ENCODE results near the gene UGT2B11.
"Not testable (repeated sequence)": the region's sequence is repeated elsewhere in the genome, so short reads cannot be mapped to it uniquely, and the experiment has no call there.

The UGT2B11 gene

DNA sequence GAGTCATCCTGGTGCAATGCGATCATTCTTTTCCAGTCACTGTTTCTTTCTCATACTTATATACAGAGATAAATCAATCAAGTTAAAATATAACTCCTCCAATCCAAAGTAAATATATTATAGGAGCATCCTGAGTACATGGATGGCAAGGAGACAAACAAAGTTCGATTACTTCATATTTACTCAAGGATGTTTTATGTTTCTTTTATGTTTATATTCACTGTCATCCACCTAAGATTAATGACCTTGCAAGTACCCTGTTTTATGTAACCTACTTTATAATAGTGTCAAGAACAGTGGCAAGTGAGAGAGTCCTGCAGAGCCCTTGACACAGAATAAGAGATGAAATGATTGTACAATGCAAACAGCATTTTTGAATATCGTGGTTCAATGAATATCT lies at the start of gene UGT2B11:
Gene UGT2B11, minus strand, starts transcription at position 33 of the 400 bp plus-strand sequence. Its CDS starts 26 bp downstream, at position 7.
- DNase-seq (ENCODE audit: low read depth in 2 of 2), result no peak

GRCh38 chr4:69253147-69253772 lies 38.7 kb upstream of the UGT2B11 start:
- not testable (repeated sequence) for DNase-seq (ENCODE audit: low read depth in 2 of 2)

DNA sequence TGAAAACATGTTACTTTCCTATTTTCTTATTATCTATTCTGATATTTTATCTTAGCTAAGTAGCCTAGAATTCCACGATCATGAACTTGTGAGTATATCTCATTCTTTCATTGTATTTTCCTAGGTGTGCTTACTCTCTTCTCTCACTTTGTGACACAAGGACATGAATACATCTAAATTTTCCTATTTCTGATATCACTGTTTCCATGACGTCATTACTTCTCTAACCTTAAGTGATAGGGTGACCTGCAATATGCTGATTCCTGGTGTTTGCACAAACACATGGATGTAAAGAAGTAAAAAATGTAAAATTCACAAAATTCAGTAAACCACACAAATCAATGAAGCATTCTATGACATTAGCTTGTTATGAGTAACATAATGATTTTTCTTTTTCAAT lies 36.3 kb upstream of the UGT2B11 start:
- not testable (repeated sequence) for DNase-seq (ENCODE audit: low read depth in 2 of 2)

DNA sequence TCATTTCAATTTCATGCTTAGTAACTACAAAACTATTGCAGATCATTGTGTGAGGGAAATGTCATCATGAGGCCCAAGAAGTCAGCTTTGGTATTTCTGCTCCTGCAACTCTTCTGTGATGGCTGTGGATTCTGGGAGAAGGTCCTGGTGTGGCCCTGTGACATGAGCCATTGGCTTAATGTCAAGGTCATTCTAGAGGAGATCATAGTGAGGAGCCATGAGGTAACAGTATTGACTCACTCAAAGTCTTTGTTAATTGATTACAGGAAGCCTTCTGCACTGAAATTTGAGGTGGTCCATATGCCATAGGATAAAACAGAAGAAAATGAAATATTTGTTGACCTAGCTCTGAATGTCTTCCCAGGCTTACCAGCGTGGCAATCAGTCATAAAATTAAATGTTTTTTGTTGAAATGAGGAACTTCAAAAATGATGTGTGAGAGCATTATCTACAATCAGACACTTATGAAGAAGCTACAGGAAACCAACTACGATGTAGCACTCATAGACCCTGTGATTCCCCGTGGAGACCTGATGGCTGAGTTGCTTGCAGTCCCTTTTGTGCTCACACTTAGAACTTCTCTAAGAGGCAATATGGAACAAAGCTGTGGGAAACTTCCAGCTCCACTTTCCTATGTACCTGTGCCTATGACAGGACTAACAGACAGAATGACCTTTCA lies 28.2 kb upstream of the UGT2B11 start:
- DNase-seq (ENCODE audit: low read depth in 2 of 2), result not testable (repeated sequence)

GRCh38 chr4:69241746-69242145 lies 27.2 kb upstream of the UGT2B11 start:
- not testable (repeated sequence) for DNase-seq (ENCODE audit: low read depth in 2 of 2)

GRCh38 chr4:69240787-69241186 lies 26.2 kb upstream of the UGT2B11 start:
- DNase-seq (ENCODE audit: low read depth in 2 of 2), result not testable (repeated sequence)

DNA sequence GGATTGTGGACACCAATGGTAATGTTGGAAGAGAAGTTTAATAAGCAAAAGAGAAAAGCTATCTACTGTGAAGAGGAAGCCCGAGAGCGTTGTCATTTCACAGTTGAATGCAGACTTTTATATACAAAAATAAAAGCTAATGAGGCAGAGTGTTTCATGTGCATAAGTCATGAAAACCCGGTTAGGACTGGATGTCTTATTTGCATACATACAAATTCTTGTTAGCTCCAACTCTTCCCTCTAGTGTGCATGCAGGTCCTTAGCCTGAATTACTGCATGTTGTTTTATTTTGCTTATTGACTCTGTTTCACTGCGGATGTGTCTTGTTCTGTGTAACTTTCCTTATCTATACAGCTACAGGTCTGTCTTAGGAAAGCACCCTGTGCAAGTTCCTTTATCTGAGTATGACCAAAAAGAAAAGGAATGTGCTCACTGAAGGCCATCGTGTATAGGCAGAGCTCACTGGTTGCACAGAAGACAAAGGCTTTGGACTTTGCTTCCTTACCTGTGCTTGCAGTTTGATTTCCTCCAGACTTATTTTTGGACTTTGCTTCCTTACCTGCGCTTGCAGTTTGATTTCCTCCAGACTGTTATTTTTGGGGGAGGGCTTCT lies 25.1 kb upstream of the UGT2B11 start:
- no peak for DNase-seq (ENCODE audit: low read depth in 2 of 2)

DNA sequence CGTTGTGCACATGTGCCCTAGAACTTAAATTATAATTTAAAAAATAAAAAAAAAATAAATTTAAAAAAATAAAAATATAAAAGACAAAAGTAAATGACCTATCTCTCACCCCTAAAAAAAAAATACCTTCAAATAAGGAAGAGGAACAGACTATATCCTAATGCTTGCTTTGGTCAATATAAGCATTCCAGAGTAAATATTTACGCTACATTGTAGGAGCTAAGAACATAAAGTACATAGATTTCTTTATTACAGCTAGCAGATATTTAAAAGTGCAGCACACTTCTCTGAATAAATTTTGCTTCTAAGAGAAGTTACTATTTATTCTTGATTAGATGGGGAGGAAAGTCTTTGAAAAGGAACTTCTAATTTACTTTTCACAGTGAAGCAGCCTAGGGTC lies 24.5 kb upstream of the UGT2B11 start:
- DNase-seq (ENCODE audit: low read depth in 2 of 2), result no peak

DNA sequence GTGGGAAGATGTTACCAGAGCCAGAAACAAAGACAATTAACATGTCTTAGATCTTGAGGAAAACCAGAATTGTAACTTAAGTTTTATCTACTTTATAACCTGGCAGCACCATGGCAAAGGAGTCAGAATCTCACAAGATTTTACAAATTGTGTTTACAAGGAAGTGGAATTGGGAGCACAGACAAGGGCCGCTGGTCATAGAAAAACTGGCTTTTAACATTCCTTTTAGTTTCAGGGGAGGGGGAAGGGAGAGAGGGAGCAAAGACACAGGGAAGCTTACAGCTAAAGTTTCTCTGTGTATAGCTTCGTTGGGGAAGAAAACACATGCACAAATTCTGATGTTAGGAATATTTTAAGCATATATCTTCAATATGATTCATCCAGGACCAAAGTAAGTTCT lies 10.3 kb upstream of the UGT2B11 start:
- no peak for DNase-seq (ENCODE audit: low read depth in 2 of 2)

- DNase-seq (ENCODE audit: low read depth in 2 of 2), result not testable (repeated sequence)
These were observed 8.7 kb upstream of the UGT2B11 start for GRCh38 chr4:69223277-69223676.

GRCh38 chr4:69218491-69218890 lies 3.9 kb upstream of the UGT2B11 start:
- DNase-seq (ENCODE audit: low read depth in 2 of 2), result not testable (repeated sequence)

DNA sequence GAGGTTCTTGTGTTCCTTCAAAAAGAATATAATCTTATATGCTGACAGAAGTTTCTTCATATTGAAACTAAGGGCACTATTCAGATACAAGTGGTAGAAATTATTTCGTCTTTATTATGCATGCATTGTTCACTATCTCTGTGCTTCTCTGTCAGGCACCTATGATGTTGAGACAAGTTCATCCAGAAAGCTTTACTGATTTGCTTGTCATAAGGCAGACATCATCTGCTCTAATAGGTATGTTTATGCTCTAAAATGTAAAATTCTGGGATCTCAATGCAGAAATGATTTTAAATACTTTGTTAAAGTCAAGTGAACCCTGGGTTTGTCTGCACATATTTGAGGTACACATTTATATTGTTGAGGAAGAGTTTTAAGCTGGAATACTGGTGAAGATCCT lies 3.6 kb downstream of the UGT2B11 start:
- no peak for DNase-seq (ENCODE audit: low read depth in 2 of 2)

- DNase-seq (ENCODE audit: low read depth in 2 of 2), result not testable (repeated sequence)
These were observed 16.0 kb downstream of the UGT2B11 start for GRCh38 chr4:69198506-69198905.

DNA sequence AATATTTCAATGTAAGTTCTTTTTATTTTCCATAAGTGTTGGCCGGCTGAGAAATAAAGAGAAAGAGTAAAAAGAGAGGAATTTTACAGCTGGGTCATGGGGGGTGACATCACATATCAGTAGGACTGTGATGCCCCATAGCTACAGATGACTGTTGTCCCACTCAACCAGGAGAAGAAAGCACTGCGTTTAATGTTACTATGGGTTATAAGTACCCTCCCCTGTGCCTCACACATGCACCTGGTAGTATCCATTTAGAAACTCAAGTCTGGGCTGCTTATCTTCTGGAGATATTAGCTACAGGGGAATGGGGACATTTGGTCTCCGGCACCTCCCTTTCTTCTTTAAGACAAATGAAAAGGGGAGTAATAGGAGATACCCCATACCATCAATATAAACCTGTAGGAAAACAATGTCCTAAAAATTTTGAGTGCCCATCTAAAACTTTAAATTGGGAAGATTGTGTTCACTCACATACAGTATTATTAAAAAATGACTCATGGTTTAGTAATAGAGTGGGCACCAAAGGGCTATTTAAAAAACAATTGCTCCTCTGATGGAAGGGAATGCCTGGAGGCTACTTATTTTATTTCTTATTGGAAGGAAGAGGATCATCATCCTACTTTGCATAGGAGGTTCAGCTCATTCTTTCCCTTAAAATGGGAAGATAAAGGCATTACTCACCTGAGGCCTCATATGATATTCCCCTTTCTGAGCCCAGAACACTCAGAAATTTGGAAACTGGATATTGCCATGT lies 18.2 kb downstream of the UGT2B11 start:
- no peak for DNase-seq (ENCODE audit: low read depth in 2 of 2)

DNA sequence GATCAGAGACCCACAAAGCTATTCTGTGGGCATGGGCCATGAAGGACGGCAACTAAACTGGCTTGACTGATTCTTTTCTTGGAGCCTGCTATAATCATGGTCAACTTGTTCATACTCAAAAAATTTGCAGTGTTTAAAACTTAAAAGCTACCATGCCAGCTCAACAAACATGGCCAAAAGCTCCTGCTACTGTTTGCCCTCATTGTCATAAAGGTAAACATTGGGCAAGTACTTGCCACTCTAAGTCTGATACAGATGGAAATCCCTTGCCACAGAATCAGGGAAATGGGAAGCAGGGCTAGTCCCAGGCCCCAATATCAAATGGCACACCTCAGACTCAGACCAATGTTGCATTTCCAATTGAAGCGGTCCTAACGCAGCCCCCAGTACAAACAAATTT lies 20.4 kb downstream of the UGT2B11 start:
- no peak for DNase-seq (ENCODE audit: low read depth in 2 of 2)

DNA sequence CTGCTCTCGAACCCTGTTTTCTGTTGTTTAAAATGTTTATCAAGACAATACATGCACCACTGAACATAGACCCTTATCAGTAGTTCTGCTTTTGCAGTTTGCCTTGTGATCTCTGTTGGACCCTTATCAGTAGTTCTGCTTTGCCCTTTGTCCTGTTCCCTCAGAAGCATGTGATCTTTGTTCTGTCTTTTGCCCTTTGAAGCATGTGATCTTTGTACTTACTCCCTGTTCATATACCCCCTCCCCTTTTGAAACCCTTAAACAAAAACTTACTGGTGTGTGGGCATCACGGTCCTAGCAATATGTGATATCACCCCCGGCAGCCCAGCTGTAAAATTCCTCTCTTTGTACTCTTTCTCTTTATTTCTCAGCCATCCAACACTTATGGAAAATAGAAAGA lies 22.6 kb downstream of the UGT2B11 start:
- DNase-seq (ENCODE audit: low read depth in 2 of 2), result not testable (repeated sequence)

GRCh38 chr4:69190621-69191020 lies 23.9 kb downstream of the UGT2B11 start:
- DNase-seq (ENCODE audit: low read depth in 2 of 2), result not testable (repeated sequence)

DNA sequence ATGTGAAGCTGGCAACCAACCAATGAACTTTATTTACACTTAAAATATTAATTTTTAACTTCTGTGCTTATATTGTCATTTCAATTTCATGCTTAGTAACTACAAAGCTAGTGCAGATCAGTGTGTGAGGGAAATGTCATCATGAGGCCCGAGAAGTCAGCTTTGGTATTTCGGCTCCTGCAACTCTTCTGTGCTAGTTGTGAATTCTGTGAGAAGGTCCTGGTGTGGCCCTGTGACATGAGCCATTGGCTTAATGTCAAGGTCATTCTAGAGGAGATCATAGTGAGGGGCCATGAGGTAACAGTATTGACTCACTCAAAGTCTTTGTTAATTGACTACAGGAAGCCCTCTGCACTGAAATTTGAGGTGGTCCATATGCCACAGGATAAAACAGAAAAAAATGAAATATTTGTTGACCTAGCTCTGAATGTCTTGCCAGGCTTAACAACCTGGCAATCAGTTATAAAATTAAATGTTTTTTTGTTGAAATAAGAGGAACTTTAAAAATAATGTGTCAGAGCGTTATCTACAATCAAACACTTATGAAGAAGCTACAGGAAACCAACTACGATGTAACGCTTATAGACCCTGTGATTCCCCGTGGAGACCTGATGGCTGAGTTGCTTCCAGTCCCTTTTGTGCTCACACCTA lies 32.9 kb downstream of the UGT2B11 start:
- DNase-seq (ENCODE audit: low read depth in 2 of 2), result not testable (repeated sequence)

DNA sequence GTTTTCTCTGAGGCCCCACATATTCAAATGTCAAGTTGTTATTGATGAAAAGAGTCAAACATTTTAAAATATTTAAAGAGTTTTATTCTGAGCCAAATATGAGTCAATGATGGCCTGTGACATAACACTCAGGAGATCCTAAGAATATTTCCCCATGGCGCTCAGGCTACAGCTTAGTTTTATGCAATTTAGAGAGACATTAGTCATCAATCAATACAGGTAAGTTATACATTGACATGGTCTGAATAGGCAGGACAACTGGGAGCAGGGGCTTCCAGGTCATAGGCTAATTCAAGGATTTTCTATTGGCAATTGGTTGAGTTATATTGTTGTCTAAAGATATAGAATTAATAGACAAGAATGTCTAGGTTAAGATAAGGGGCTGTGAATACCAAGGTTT lies 34.7 kb downstream of the UGT2B11 start:
- not testable (repeated sequence) for DNase-seq (ENCODE audit: low read depth in 2 of 2)

GRCh38 chr4:69178751-69179205 lies 35.8 kb downstream of the UGT2B11 start:
- DNase-seq (ENCODE audit: low read depth in 2 of 2), result not testable (repeated sequence)

Data from stimulated activated CD4-positive, alpha-beta T cell treated with anti-CD3 and anti-CD28 coated beads, Interleukin-12 subunit alpha, Interleukin-12 subunit beta, amount 100 ng/mL, for 24 hours (primary cell).